Endothelial cell of umbilical vein (primary cell): ENCODE measurements around the gene ASIP.

ENCODE experiments used
- POLR2A ChIP-seq: IDR thresholded peaks from 2 replicates; pipeline ENCODE4 v1.6.1; 2012; ENCODE audit warnings: low read depth, mild to moderate bottlenecking, control low read depth, low read length
- TF ChIP-seq, protein P1 (sequence below): IDR thresholded peaks from 2 replicates; pipeline ENCODE4 v1.6.1; 2011; ENCODE audit not compliant: insufficient read depth, insufficient read length

DNA sequence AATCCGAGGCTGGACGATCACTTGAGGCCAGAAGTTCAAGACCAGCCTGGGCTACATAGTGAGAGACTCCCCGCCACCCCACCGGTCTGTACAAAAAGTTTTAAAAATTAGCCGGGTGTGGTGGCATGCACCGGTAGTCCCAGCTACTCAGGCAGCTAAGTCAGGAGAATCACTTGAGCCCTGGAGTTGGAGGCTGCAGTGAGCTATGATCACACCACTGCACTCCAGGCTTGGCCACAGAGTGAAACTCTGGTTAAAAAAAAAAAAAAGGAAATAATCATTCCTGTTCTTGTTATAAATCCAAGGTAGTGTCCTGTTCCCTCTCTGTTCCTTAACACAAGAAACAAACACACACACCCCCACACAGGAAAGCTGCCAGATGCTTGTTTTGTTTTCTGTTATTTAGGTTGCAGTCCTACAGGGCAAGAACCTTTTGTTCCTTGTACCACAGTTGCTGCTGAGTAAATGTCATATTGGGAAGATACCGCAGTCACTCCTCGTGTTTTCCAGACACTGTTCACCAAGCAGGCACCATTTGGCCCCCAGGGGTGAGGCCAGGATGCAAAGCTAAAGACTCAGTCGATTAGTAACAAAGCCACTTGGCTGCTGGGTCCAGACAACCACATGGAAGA is 28.9 kb downstream of the ASIP start:
- TF ChIP-seq, protein P1, sequence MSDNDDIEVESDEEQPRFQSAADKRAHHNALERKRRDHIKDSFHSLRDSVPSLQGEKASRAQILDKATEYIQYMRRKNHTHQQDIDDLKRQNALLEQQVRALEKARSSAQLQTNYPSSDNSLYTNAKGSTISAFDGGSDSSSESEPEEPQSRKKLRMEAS: no peak
- no peak for TF ChIP-seq POLR2A
